Loucy (cell line): ENCODE measurements around the gene COL5A1.

Experiments used
- CTCF ChIP-seq: fragments of 200-600 bp; sonication (generic); conservative IDR thresholded peaks from 2 replicates; pipeline ENCODE4 v1.5.1; 2014; ENCODE audit warnings: mild to moderate bottlenecking, antibody characterized with exemption, low read length
- EZH2phosphoT487 ChIP-seq: fragments of 200-600 bp; IDR thresholded peaks from 2 replicates; pipeline ENCODE4 v1.6.1; 2018; ENCODE audit warnings: antibody characterized with exemption, mild to moderate bottlenecking, moderate library complexity, borderline replicate concordance

- TF ChIP-seq CTCF: no peak
- no peak for TF ChIP-seq EZH2phosphoT487
Measured at GRCh38 chr9:134723037-134723436, 81.4 kb downstream of the COL5A1 start.
